Thyroid gland (tissue), 4 donors: ENCODE data around the gene LYPD6.

Source experiments
- CTCF ChIP-seq, 6 experiments: fragments of 200-600 bp in 3 of 6; fragments of 450-650 bp in 3 of 6; sonication (generic) in 3 of 6; IDR thresholded peaks; one replicate each; pipeline ENCODE4 v1.5.1; 2016 to 2019; ENCODE audit warnings: antibody characterized with exemption in 6 of 6, mild to moderate bottlenecking in 2 of 6, inconsistent platforms in 1 of 6, moderate library complexity in 1 of 6
- POLR2A ChIP-seq, 2 donors: fragments of 450-650 bp; IDR thresholded peaks; one replicate each; pipeline ENCODE4 v1.6.1; 2017; ENCODE audit warnings: antibody characterized with exemption in 2 of 2, mild to moderate bottlenecking in 2 of 2, moderate library complexity in 1 of 2

- TF ChIP-seq POLR2A (IDR thresholded peaks at IDR 0.05) (no peak), CTCF (IDR thresholded peaks at IDR 0.05) (no peak)
Observed at GRCh38 chr2:149464396-149464795, 134.0 kb downstream of the LYPD6 start.
